Smooth muscle cell of the brain vasculature (primary cell): ENCODE results near the gene RNF175.
"Not testable (repeated sequence)": the region's sequence is repeated elsewhere in the genome, so short reads cannot be mapped to it uniquely, and the experiment has no call there.

Experiments used
- DNase-seq: peaks from one replicate; pipeline ENCODE4 v3.0.0-alpha.2; 2012; ENCODE audit warnings: low read depth, low spot score

The RNF175 gene

GRCh38 chr4:153683763-153684181, 76.1 kb downstream of the RNF175 start:
- no peak for DNase-seq

GRCh38 chr4:153679486-153679885, 80.3 kb downstream of the RNF175 start:
- DNase-seq, result no peak

GRCh38 chr4:153676984-153677383, 82.8 kb downstream of the RNF175 start:
- DNase-seq, result peak; percentile 61

- DNase-seq, result no peak
These were observed 83.3 kb downstream of the RNF175 start for GRCh38 chr4:153676486-153676885.

GRCh38 chr4:153669838-153670237, 90.0 kb downstream of the RNF175 start:
- DNase-seq, result no peak

- DNase-seq, result no peak
These were observed 91.2 kb downstream of the RNF175 start for GRCh38 chr4:153668647-153669046.

GRCh38 chr4:153666505-153666904, 93.3 kb downstream of the RNF175 start:
- not testable (repeated sequence) for DNase-seq

- DNase-seq, result no peak
These were observed 96.2 kb downstream of the RNF175 start for GRCh38 chr4:153663667-153664066.

- no peak for DNase-seq
These were observed 97.9 kb downstream of the RNF175 start for GRCh38 chr4:153661908-153662307.

- no peak for DNase-seq
These were observed 98.5 kb downstream of the RNF175 start for GRCh38 chr4:153661215-153661822.
